ENCODE results near the gene UBR1. TPM values are rescaled to one million over a fixed set of nuclear protein-coding genes. Genes with fewer than 3 reads are reported as not detected.
A peak's percentile ranks its signal among the peaks of the same experiment; 100 is the strongest.
"Not testable (repeated sequence)": the region's sequence is repeated elsewhere in the genome, so short reads cannot be mapped to it uniquely, and the experiment has no call there.

The UBR1 gene
- total RNA-seq, 1 donor from 2014 or later, result 39.1 TPM

DNA sequence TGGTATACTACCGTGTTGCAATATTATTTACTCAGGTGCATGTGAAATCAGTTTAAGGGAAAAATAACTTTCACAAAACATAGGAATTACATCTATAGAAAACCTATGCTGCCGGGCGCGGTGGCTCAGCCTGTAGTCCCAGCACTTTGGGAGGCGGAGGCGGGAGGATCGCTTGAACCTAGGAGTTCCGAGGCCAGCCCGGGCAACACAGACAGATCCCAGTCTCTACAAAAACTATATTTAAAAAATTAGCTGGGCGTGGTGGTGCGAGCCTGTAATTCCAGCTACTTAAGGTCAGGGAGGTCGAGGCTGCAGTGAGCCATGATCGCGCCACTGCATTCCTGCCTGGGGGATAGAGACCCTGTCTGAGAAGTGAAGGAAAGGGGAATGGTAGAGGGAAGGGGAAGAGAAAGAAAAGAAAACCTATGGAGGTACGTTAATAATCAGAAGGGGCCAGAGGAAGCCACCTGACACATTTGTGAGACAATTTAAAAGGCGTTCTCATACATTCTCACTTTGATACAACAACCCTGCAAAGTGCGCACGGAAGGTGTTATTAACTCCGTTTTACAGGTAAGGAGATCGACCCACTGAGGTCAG lies 27.1 kb upstream of the UBR1 start:
- TF ChIP-seq CTCF (IDR thresholded peaks at IDR 0.05; ENCODE audit: unreplicated experiment), result no peak
- DNase-seq (ENCODE audit: low spot score, unreplicated experiment), result no peak
- peaks cover 11% of the 10 kb centered on the region for H3K36me3 Mint-ChIP-seq (ENCODE audit: insufficient read depth)
- peaks cover 18% of the 10 kb centered on the region for H3K4me1 Mint-ChIP-seq (ENCODE audit: low read depth)
- peak overlapping the region; percentile 85 for H3K4me3 Mint-ChIP-seq (ENCODE audit: low read depth)
- peak overlapping the region; percentile 95 for H3K27ac Mint-ChIP-seq
- H3K9me3 Mint-ChIP-seq (ENCODE audit: low read depth), result peaks cover 12% of the 10 kb centered on the region
- no peaks in the 10 kb centered on the region for H3K27me3 Mint-ChIP-seq

- H3K4me1 Mint-ChIP-seq (ENCODE audit: low read depth), result peaks cover 16% of the 10 kb centered on the region
- peak overlapping the region; percentile 78 for H3K27ac Mint-ChIP-seq
- H3K36me3 Mint-ChIP-seq (ENCODE audit: insufficient read depth), result peaks cover 7% of the 10 kb centered on the region
- no peak for TF ChIP-seq CTCF (IDR thresholded peaks at IDR 0.05; ENCODE audit: unreplicated experiment)
- peaks cover 17% of the 10 kb centered on the region for H3K9me3 Mint-ChIP-seq (ENCODE audit: low read depth)
- H3K4me3 Mint-ChIP-seq (ENCODE audit: low read depth), result no peak overlapping the region
- DNase-seq (ENCODE audit: low spot score, unreplicated experiment), result no peak
- H3K27me3 Mint-ChIP-seq, result no peaks in the 10 kb centered on the region
Observed at GRCh38 chr15:43128980-43129335, 23.1 kb upstream of the UBR1 start.

GRCh38 chr15:43128174-43128979 lies 22.5 kb upstream of the UBR1 start:
- peaks cover 16% of the 10 kb centered on the region for H3K4me1 Mint-ChIP-seq (ENCODE audit: low read depth)
- DNase-seq (ENCODE audit: low spot score, unreplicated experiment); H3K27me3 Mint-ChIP-seq; H3K36me3 Mint-ChIP-seq (ENCODE audit: insufficient read depth): not testable (repeated sequence)
- H3K27ac Mint-ChIP-seq, result peak overlapping the region; percentile 78
- peaks cover 17% of the 10 kb centered on the region for H3K9me3 Mint-ChIP-seq (ENCODE audit: low read depth)
- H3K4me3 Mint-ChIP-seq (ENCODE audit: low read depth), result peak overlapping the region; percentile 22

- Mint-ChIP-seq H3K9me3 (ENCODE audit: low read depth) (peaks cover 17% of the 10 kb centered on the region), H3K36me3 (ENCODE audit: insufficient read depth) (peaks cover 7% of the 10 kb centered on the region), H3K27ac (peak overlapping the region; percentile 76), H3K4me1 (ENCODE audit: low read depth) (peaks cover 19% of the 10 kb centered on the region), H3K4me3 (ENCODE audit: low read depth) (peak overlapping the region; percentile 22), H3K27me3 (no peaks in the 10 kb centered on the region)
- TF ChIP-seq CTCF (IDR thresholded peaks at IDR 0.05; ENCODE audit: unreplicated experiment), result no peak
- DNase-seq (ENCODE audit: low spot score, unreplicated experiment), result no peak
Observed at GRCh38 chr15:43127752-43128151, 21.9 kb upstream of the UBR1 start.

DNA sequence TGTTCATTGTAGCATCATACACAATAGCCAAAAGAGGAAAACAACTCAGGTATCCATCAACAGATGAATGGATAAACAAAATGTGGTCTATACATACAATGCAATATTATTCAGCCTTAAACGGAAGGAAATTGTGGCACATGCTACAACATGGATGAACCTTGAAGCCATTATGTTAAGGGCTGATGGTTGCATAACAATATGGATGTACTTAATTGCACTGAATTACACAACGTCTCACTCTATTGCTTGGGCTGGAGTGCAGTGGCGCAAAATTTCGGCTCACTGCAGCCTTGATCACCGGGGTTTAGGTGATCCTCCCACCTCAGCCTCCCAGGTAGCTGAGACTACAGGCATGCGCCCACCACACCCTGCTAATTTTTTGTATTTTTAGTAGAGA lies 20.5 kb upstream of the UBR1 start:
- no peak for DNase-seq (ENCODE audit: low spot score, unreplicated experiment)
- TF ChIP-seq CTCF (IDR thresholded peaks at IDR 0.05; ENCODE audit: unreplicated experiment), result no peak
- Mint-ChIP-seq H3K27me3 (peaks cover 2% of the 10 kb centered on the region), H3K4me1 (ENCODE audit: low read depth) (peaks cover 21% of the 10 kb centered on the region), H3K4me3 (ENCODE audit: low read depth) (no peak overlapping the region), H3K27ac (no peak overlapping the region), H3K36me3 (ENCODE audit: insufficient read depth) (peaks cover 7% of the 10 kb centered on the region), H3K9me3 (ENCODE audit: low read depth) (peaks cover 17% of the 10 kb centered on the region)
